Bronchial epithelial cell (primary cell): ENCODE data around the gene C2orf72. TPM values are rescaled to one million over a fixed set of nuclear protein-coding genes. Genes with fewer than 3 reads are reported as not detected.

ENCODE experiments used
- DNase-seq: peaks from one replicate; pipeline ENCODE4 v3.0.0-alpha.2; 2010; ENCODE audit warnings: low read depth
- FAIRE-seq: peaks from 2 replicates; lab custom pipeline; 2011; peaks lifted over from hg19 to GRCh38; lab: Jason Lieb, UNC
- H3K27me3 ChIP-seq: 2 replicates; pipeline ENCODE4 v1.5.1; 2011; ENCODE audit warnings: low read length; ENCODE audit not compliant: control insufficient read depth, insufficient read depth
- H3K36me3 ChIP-seq: 2 replicates; pipeline ENCODE4 v1.5.1; 2011; ENCODE audit warnings: low read length; ENCODE audit not compliant: control insufficient read depth, insufficient read depth
- H3K4me3 ChIP-seq: 2 replicates; pipeline ENCODE4 v1.5.1; 2011; ENCODE audit warnings: mild to moderate bottlenecking, low read depth, low read length, control low read depth
- total RNA-seq: library from RNA; depleted of rRNA; stranded (reverse); fragments of >200 nt; gene quantifications from 2 replicates; pipeline ENCODE4 v1.2.1, GENCODE V29; 2014
- TF ChIP-seq, protein P1 (sequence below): IDR thresholded peaks from 2 replicates; pipeline ENCODE4 v1.5.1; 2011; ENCODE audit warnings: mild to moderate bottlenecking, moderate library complexity, low read length, control low read depth, inconsistent platforms; ENCODE audit not compliant: insufficient read depth, severe bottlenecking

The C2orf72 gene
- total RNA-seq, 1 donor from 2014 or later: not detected

DNA sequence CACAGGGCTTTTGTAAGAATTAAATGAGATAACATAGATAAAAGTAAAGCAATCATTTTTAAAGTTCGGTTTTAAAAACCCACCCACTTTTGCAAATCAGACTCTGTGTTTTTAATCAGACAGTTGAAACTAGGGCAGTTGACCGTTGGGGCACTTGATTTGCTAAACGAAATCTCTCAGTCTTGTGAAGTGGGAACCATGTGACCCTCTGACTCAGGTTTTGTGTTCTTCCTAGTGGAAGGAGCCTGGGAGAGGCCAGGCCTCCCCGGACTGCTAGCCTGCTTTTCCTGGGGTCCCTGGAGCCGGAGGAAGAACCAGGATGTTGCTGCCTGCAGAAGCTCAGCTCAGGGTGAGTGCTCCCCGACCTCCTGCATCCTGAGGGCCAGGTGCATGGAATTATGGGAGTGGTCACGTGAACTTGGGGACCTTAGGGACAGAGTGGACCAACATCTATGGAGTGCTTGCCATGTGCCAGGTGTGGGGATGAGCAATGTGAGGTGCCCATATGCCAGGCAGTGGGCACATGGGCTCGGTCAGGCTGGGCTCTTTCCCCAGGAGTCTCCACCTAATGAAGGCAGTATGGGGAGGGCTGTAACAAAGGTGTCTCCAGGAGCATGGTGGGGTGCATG, 3.9 kb downstream of the C2orf72 start:
- no peak for DNase-seq
- H3K4me3 ChIP-seq: no peak overlapping the region
- no peaks in the 10 kb centered on the region for H3K36me3 ChIP-seq
- H3K27me3 ChIP-seq: peaks cover 20% of the 10 kb centered on the region
- FAIRE-seq: no peak
- TF ChIP-seq, protein P1, sequence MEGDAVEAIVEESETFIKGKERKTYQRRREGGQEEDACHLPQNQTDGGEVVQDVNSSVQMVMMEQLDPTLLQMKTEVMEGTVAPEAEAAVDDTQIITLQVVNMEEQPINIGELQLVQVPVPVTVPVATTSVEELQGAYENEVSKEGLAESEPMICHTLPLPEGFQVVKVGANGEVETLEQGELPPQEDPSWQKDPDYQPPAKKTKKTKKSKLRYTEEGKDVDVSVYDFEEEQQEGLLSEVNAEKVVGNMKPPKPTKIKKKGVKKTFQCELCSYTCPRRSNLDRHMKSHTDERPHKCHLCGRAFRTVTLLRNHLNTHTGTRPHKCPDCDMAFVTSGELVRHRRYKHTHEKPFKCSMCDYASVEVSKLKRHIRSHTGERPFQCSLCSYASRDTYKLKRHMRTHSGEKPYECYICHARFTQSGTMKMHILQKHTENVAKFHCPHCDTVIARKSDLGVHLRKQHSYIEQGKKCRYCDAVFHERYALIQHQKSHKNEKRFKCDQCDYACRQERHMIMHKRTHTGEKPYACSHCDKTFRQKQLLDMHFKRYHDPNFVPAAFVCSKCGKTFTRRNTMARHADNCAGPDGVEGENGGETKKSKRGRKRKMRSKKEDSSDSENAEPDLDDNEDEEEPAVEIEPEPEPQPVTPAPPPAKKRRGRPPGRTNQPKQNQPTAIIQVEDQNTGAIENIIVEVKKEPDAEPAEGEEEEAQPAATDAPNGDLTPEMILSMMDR: no peak

DNA sequence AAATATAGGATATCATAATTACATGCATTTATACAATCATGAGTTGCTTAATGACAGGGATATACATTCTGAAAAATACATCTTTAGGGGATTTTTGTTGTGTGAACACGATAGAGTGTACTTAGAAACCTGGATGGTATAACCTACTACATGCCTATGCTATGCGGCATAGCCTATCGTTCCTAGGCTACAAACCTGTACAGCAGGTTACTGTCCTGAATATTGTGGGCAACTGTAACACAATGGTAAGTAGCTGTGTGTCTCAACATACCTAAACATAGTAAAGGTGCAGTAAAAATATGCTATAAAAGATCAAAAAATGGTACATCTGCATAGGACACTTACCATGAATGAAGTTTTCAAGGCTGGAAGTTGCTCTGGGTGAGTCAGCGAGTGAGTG, 6.5 kb downstream of the C2orf72 start:
- no peak for DNase-seq
- Histone ChIP-seq H3K36me3 (no peaks in the 10 kb centered on the region), H3K4me3 (no peak overlapping the region), H3K27me3 (peaks cover 12% of the 10 kb centered on the region)
- FAIRE-seq: no peak
- TF ChIP-seq, protein P1: no peak

DNA sequence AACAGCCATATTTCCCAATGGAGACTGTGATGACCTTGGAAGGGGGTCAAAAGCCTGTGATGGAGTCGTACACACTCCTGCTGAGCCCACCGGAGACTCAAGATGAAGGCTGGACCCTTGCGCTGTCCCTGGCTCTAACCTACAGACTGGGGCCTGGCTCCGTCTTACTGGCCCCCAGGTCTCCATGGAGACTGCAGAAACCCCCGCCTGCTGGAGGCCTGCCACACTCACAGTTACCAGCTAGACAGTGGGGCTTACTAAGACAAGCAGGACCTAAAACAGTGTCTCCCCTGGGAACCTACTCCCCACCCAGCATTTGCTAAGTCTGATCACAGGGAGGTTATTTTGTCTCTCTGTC, 9.6 kb downstream of the C2orf72 start:
- TF ChIP-seq, protein P1: no peak
- H3K4me3 ChIP-seq: no peak overlapping the region
- no peak for DNase-seq
- no peak for FAIRE-seq
- H3K36me3 ChIP-seq: no peaks in the 10 kb centered on the region
- peaks cover 4% of the 10 kb centered on the region for H3K27me3 ChIP-seq

DNA sequence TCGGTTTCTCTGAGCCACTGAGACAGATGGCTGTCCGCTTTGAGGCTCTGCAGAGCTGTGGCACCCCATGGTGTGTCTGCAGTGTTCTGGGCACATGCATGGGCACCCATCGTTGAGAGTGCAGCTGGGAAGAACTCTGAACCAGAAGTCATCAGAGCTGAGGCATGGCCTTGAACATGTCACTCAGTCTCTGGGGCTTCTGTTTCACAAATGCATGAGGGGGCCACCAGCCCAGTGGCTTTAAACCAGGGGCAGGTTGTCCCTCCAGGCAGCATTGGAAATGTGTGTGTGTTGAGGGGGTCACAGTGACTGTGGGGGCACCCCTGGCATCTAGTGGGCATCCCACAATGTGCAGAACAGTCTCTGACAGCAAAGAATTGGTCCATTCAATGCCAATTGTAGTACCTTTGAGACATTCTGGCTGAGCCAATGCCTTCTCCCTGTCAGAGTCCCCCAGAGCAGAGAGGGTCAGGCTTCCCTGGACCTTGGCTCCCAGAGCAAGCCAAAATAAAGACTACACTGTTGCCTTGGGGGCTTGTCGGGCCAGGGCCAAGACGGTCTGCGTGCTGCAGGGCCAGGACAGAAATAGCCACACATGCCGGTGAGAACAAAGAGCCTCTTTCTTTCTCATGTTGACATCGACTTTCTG, 10.1 kb downstream of the C2orf72 start:
- Histone ChIP-seq H3K27me3 (peaks cover 4% of the 10 kb centered on the region), H3K36me3 (no peaks in the 10 kb centered on the region), H3K4me3 (no peak overlapping the region)
- TF ChIP-seq, protein P1: no peak
- FAIRE-seq (no peak), DNase-seq (no peak)

DNA sequence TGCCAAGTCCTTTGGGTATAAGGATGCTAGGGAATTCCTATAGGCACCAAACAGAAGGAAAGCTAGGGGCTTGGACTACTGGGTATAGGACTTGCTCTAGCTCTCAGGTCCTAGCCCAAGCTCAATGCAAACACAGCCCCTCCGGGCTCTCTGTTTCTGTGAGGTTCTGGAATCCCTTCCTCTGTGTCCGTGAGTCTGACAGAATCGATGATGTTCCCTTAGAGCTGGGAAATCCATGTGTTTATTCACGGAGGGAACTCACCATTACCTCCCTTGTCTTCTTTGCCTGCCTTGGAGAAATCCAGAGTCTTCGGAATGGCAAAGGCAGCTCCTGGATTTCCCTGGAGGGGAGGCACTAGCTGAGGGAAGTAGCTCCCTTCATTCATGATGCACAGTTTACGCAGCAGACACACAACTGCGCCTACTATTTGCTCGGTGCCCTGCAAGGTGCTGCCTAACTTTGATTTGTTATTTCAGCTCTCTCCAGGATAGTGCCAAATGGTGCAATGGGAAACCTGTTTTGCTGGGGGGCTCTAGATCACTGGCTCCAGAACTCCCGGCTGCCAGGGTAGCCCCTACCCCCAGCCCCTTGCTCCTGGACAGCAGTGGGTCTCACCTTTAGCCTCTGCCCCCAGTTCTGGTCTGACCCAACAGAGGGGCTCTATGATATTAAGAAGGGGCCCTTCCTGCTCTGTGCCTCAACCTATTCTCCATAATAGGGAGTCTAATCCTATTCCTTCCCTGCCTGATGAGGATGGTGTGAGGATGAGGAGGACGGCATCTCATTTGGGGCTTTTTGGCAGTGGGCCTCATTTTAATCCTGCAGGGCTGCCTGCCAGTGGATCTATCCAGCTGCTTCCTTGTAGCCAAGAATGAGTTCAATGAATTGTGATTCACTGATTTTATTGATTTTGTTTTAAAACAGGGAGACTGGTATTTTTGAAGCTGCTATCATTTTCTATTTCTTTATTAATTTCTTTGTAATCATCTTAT, 10.9 kb downstream of the C2orf72 start:
- H3K36me3 ChIP-seq: no peaks in the 10 kb centered on the region
- H3K4me3 ChIP-seq: no peak overlapping the region
- peaks cover 4% of the 10 kb centered on the region for H3K27me3 ChIP-seq
- TF ChIP-seq, protein P1: no peak
- no peak for DNase-seq
- FAIRE-seq: no peak
